DMS53 (cell line): Measurements from ENCODE around the gene CNMD.

Experiments used
- DNase-seq: peaks from one replicate; lab custom pipeline; 2025; lab: John Stamatoyannopoulos, UW

The CNMD gene

DNA sequence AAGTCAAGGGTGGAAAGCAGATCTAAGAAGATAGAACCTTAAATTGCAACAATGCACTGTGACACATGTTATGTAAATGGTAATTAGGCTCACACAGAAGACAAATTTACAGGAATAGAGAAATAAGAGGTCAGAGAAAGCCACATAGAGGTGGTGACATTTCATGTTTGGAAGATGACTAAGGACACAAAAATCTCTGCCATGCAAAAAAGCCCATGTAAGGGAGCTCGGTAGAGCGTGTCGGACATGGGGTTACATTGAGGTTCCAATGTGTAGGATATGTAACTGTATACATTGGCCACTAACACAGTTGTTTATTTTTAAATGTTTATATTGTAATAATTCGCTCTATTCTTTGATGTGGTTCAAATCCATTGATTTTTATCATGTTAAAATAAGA lies 53.2 kb downstream of the CNMD start:
- DNase-seq, result no peak

DNA sequence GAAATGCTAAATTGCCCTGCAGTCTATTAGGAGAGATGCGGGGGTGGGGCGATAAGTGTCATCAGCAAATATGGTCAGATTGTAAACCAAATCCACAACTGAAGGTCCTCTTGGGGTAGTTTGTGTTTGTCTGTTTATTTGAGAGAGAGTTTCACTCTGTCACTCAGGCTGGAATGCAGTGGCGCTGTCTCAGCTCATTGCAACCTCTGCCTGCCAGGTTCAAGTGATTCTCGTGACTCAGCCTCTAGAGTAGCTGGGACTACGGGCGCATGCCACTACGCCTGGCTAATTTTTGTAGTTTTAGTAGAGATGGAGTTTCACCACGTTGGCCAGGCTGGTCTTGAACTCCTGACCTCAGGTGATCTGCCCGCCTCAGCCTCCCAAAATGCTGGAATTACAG lies 53.8 kb downstream of the CNMD start:
- DNase-seq, result peak; percentile 2

DNA sequence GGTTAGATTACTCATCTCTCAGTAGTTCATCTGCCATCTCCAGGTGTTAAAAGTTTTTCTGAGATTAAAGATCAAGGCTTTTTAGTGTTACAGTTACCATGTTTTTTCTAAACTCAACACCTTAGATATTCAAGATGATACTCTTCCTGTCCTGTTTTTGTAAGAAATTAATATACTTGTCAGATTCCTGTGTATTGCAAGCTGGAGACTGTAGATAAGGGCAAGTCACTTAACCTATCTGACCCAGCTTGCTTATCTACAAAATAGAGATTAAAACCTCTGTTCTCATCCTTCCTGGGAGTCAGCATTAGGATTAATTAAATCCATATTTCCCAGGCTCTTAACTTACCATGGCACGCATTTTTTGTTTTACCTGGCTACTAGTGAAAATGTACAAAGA lies 61.8 kb downstream of the CNMD start:
- DNase-seq, result no peak

DNA sequence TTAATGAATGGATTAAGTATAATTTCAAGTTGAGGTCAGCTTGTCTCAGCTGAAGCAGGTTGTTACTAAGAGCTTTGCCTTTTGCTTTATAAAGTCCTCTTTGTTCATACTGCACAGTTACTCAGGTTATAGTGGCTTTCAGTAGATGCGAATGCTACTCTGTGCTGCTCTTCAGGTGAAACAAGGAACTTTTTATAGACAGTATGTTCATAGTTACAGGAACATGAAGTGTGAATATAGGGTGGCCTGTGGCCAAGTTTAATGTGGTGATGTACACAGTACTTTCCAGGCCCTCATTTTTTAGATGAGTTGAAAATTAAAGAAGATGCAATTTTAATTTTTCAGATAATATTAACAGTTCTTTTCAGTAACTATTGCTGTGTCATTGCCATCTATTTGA lies 66.2 kb downstream of the CNMD start:
- peak; percentile 4 for DNase-seq

DNA sequence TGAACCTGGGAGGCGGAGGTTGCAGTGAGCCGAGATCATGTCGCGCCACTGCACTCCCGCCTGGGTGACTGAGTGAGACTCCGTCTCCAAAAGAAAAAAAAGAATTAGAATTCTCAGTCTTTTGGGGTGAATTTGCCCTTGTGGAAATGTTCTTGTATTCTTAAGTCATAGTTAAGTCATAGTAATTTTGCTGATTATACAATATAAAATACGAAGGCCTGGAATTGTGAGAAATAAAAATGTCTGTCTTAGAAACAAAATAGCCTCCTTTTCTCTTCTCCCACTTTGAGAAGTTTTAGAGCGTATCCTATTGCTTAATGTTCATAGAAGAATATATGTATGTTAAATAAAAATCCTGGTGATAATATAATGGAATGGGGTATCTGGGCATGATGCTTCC lies 68.9 kb downstream of the CNMD start:
- no peak for DNase-seq

DNA sequence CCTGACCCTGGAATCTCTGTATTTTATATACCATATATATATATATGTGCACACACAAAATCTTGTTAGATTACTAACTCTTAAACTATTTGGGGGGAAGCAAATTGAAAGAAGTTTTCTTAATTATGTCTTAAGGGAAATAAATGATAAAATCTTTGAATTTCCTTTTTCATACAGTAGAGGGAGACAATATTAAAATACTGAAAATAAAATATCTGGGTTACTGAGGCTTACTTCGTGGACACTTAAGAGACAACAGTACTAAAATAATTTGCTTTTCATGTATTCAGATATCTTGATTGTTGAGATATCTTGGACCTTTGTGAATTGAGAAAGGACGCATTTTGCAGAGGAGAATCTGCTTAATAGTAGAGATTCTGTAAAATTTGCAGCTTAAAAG lies 69.9 kb downstream of the CNMD start:
- no peak for DNase-seq

DNA sequence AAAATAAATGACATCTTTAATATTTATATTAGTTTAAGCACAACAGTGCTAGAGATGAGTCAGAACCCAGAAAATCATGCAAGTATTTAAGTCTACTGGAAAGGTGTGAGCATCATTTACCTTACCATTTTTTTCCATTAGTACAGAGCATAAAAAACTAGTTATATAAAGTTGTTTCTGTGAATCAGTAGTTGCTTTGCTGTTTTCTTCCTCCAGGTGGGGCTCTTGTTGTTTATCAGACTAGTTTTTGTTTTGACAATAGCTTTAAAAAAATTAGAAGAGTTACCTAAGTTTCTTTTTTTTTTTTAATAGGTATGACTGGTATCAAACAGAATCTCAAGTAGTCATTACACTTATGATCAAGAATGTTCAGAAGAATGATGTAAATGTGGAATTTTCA lies 74.3 kb downstream of the CNMD start:
- peak; percentile 70 for DNase-seq

DNA sequence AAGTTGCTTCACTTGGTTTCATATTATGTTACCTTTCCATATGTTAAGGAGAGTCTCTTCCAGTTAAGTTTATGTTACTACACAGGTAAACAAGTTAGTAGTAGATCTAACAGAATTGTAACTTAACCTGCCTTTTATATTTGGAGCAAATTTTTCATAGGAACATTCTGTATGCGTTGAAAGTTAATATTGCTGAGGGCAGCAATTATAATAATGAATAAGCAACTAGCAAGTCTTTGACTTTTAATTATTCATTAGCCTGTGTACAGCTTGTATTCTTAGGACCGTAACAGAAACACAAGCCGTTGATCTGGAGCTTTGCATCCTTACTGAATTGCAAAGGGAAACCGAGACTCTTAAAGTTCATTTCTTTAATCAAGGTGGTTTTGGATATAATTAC lies 75.3 kb downstream of the CNMD start:
- no peak for DNase-seq

DNA sequence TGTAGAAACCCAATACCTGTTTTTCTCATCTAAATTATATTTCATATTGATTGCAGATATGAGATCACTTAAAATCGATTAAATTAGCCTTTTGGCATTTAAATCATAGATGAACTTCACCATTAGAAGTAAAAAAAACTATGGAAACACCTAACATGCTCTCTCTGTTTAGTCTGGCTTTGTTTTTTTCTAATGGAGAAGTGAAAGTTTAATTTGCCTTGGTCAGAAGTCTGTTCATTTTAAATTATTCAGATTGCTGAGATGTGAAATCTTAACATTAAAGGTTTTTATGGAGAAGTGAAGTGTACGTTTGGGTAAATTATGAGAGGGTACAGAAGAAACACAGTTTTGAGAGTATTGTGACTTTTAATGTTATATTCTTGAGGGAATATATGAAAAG lies 80.3 kb downstream of the CNMD start:
- no peak for DNase-seq
